HL-60 (cell line): Measurements from ENCODE around the gene F2R.

ENCODE experiments used
- POLR2AphosphoS5 ChIP-seq: IDR thresholded peaks from 2 replicates; pipeline ENCODE4 v1.6.1; 2012; ENCODE audit warnings: low read depth
- TF ChIP-seq, protein P1 (sequence below): IDR thresholded peaks from one replicate; pipeline ENCODE4 v1.5.1; 2011; ENCODE audit warnings: low read length, control low read depth, inconsistent platforms; ENCODE audit not compliant: insufficient read depth
- TF ChIP-seq, protein P2 (sequence below): IDR thresholded peaks from 2 replicates; pipeline ENCODE4 v1.6.1; 2012; ENCODE audit warnings: low read depth; ENCODE audit not compliant: insufficient replicate concordance

DNA sequence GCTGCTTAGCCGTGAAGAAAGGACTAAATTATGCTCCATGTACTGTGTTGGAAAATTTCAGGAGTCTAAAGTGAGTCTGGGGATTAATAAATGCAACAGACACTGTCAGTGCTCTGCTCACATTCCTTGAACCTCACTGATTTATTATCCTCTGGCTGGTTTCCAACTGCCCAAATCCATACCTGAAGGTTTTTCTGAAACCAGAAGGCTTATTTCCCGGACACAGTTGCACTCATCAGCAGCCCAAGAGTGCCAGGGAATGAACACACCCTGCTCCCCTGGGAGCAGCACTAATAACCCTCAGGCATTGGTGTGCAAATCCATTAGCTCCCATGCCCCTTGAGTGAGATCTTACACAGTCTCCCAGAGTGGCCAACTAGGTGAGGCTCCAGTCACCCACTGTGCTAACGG lies 38.7 kb downstream of the F2R start:
- TF ChIP-seq, protein P1, sequence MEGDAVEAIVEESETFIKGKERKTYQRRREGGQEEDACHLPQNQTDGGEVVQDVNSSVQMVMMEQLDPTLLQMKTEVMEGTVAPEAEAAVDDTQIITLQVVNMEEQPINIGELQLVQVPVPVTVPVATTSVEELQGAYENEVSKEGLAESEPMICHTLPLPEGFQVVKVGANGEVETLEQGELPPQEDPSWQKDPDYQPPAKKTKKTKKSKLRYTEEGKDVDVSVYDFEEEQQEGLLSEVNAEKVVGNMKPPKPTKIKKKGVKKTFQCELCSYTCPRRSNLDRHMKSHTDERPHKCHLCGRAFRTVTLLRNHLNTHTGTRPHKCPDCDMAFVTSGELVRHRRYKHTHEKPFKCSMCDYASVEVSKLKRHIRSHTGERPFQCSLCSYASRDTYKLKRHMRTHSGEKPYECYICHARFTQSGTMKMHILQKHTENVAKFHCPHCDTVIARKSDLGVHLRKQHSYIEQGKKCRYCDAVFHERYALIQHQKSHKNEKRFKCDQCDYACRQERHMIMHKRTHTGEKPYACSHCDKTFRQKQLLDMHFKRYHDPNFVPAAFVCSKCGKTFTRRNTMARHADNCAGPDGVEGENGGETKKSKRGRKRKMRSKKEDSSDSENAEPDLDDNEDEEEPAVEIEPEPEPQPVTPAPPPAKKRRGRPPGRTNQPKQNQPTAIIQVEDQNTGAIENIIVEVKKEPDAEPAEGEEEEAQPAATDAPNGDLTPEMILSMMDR = no peak
- TF ChIP-seq POLR2AphosphoS5 = no peak
- TF ChIP-seq, protein P2, sequence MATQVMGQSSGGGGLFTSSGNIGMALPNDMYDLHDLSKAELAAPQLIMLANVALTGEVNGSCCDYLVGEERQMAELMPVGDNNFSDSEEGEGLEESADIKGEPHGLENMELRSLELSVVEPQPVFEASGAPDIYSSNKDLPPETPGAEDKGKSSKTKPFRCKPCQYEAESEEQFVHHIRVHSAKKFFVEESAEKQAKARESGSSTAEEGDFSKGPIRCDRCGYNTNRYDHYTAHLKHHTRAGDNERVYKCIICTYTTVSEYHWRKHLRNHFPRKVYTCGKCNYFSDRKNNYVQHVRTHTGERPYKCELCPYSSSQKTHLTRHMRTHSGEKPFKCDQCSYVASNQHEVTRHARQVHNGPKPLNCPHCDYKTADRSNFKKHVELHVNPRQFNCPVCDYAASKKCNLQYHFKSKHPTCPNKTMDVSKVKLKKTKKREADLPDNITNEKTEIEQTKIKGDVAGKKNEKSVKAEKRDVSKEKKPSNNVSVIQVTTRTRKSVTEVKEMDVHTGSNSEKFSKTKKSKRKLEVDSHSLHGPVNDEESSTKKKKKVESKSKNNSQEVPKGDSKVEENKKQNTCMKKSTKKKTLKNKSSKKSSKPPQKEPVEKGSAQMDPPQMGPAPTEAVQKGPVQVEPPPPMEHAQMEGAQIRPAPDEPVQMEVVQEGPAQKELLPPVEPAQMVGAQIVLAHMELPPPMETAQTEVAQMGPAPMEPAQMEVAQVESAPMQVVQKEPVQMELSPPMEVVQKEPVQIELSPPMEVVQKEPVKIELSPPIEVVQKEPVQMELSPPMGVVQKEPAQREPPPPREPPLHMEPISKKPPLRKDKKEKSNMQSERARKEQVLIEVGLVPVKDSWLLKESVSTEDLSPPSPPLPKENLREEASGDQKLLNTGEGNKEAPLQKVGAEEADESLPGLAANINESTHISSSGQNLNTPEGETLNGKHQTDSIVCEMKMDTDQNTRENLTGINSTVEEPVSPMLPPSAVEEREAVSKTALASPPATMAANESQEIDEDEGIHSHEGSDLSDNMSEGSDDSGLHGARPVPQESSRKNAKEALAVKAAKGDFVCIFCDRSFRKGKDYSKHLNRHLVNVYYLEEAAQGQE = no peak
